Peyer's patch (tissue), 4 donors: Measurements from ENCODE around the gene UCP1. TPM values are rescaled to one million over a fixed set of nuclear protein-coding genes. Genes with fewer than 3 reads are reported as not detected.

Experiments
- small RNA-seq, 2 donors: library from RNA; depleted of rRNA; stranded (forward); fragments of <200 nt; gene quantifications; one replicate each; pipeline ENCODE3, GENCODE V24; 2016
- total RNA-seq, 4 donors: library from RNA; depleted of rRNA; stranded (reverse); fragments of >200 nt; gene quantifications; one replicate each; pipeline ENCODE4 v1.1.0, GENCODE V29; 2016

UCP1 gene
- total RNA-seq, 4 donors from 2014 or later, result not detected

Small RNAs within 50 kb of the gene (small RNA-seq; reads per million reads assigned to genes)
- gene AC108019.1 (0 reads per million in 2 donors), gene RN7SL152P (0 reads per million in 2 donors)

Other genes starting within 250 kb of the UCP1 start
- gene SCOC, start 195.3 kb downstream of the UCP1 start, total RNA-seq, result 10 to 100 TPM; 15.3 to 49.5 (median 35.3) TPM
- under 1 TPM in 1 of 4 donors, not detected in 3; 0.40 TPM for gene CLGN, start 141.3 kb downstream of the UCP1 start, total RNA-seq
- gene MGAT4D, start 70.7 kb downstream of the UCP1 start, total RNA-seq, result not detected
- gene ELMOD2, start 44.8 kb downstream of the UCP1 start, total RNA-seq, result 10 to 100 TPM; 24.8 to 56.7 (median 31.8) TPM
- 10 to 100 TPM; 13.0 to 79.2 (median 19.1) TPM for gene TBC1D9, start 187.4 kb upstream of the UCP1 start, total RNA-seq